GM21381 (cell line): ENCODE results near the gene AK3.
"Not testable (repeated sequence)": the region's sequence is repeated elsewhere in the genome, so short reads cannot be mapped to it uniquely, and the experiment has no call there.

Experiments used
- ATAC-seq: cut with Tn5 transposase; IDR thresholded peaks from one replicate; pipeline ENCODE4 v1.9.1; 2021; ENCODE audit warnings: mild to moderate bottlenecking, moderate library complexity; ENCODE audit not compliant: unreplicated experiment

Gene AK3

GRCh38 chr9:4669890-4670289 is 71.1 kb downstream of the AK3 start:
- no peak for ATAC-seq

GRCh38 chr9:4668604-4669003 is 72.4 kb downstream of the AK3 start:
- no peak for ATAC-seq

- no peak for ATAC-seq
These were observed 73.3 kb downstream of the AK3 start for GRCh38 chr9:4667681-4668080.

- ATAC-seq, result peak; percentile 36
These were observed 74.8 kb downstream of the AK3 start, which contains the start of gene SPATA6L for GRCh38 chr9:4666042-4666699. Gene SPATA6L (minus strand): TSS chr9:4666480. CDS start chr9:4666250, 230 bp downstream.

GRCh38 chr9:4665357-4665756 is 75.6 kb downstream of the AK3 start:
- ATAC-seq, result no peak

- no peak for ATAC-seq
These were observed 77.0 kb downstream of the AK3 start for GRCh38 chr9:4663956-4664355.

GRCh38 chr9:4662989-4663792 is 77.8 kb downstream of the AK3 start:
- ATAC-seq, result no peak

GRCh38 chr9:4662108-4662988 is 78.7 kb downstream of the AK3 start, which contains the start of gene PLPP6:
Gene PLPP6 (plus strand): TSS chr9:4662294. CDS start chr9:4662376, 82 bp downstream.
- ATAC-seq, result peak; percentile 78

GRCh38 chr9:4661611-4662010 is 79.4 kb downstream of the AK3 start:
- no peak for ATAC-seq

GRCh38 chr9:4661165-4661564 is 79.8 kb downstream of the AK3 start:
- ATAC-seq, result no peak

GRCh38 chr9:4660665-4661064 is 80.3 kb downstream of the AK3 start:
- ATAC-seq, result not testable (repeated sequence)
